ENCODE data around the gene ABCC2. TPM values are rescaled to one million over a fixed set of nuclear protein-coding genes. Genes with fewer than 3 reads are reported as not detected.
A peak's percentile ranks its signal among the peaks of the same experiment; 100 is the strongest.

The ABCC2 gene
- total RNA-seq, 1 experiment from 2014 or later, result 6.5 TPM

DNA sequence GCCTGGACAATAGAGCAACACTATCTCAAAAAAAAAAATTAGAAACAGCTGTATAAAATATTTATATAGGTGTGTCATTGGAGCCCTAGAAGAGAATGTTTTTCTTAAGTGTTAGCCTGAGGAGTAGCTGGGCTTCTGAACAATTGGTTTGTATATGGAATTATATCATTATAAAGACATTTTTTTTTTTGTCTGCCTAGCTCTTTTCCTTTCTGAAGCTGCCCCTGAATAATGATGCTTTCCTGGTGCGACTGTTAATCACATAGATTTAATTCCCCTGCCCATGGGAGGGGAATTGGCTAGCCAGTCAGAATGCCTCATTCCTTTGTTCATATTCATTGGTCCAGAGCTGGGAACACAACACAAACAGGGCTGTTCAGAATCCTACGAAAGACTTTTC lies 13.9 kb upstream of the ABCC2 start:
- Histone ChIP-seq H3K27ac (ENCODE audit: low read length) (peak overlapping the region; percentile 13; the same call in 1 of the 2 replicates), H3K4me1 (ENCODE audit: control insufficient read depth, insufficient read depth, low read length) (no peaks in the 10 kb centered on the region; the same call in 1 of the 2 replicates), H3K36me3 (ENCODE audit: control insufficient read depth, insufficient read depth, low read length) (no peaks in the 10 kb centered on the region), H3K9me3 (ENCODE audit: control insufficient read depth, insufficient read depth, low read depth, low read length) (no peaks in the 10 kb centered on the region), H3K4me3 (ENCODE audit: low read depth in 2 of 2, low read length in 2 of 2) (no peak overlapping the region), H3K27me3 (ENCODE audit: control insufficient read depth, insufficient read depth, low read length) (no peaks in the 10 kb centered on the region)
- DNase-seq (ENCODE audit: low read depth, low spot score) (no peak), ATAC-seq (no peak)
- TF ChIP-seq, protein P1, sequence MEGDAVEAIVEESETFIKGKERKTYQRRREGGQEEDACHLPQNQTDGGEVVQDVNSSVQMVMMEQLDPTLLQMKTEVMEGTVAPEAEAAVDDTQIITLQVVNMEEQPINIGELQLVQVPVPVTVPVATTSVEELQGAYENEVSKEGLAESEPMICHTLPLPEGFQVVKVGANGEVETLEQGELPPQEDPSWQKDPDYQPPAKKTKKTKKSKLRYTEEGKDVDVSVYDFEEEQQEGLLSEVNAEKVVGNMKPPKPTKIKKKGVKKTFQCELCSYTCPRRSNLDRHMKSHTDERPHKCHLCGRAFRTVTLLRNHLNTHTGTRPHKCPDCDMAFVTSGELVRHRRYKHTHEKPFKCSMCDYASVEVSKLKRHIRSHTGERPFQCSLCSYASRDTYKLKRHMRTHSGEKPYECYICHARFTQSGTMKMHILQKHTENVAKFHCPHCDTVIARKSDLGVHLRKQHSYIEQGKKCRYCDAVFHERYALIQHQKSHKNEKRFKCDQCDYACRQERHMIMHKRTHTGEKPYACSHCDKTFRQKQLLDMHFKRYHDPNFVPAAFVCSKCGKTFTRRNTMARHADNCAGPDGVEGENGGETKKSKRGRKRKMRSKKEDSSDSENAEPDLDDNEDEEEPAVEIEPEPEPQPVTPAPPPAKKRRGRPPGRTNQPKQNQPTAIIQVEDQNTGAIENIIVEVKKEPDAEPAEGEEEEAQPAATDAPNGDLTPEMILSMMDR (IDR thresholded peaks at IDR 0.05), result no peak
- TF ChIP-seq, protein P2, sequence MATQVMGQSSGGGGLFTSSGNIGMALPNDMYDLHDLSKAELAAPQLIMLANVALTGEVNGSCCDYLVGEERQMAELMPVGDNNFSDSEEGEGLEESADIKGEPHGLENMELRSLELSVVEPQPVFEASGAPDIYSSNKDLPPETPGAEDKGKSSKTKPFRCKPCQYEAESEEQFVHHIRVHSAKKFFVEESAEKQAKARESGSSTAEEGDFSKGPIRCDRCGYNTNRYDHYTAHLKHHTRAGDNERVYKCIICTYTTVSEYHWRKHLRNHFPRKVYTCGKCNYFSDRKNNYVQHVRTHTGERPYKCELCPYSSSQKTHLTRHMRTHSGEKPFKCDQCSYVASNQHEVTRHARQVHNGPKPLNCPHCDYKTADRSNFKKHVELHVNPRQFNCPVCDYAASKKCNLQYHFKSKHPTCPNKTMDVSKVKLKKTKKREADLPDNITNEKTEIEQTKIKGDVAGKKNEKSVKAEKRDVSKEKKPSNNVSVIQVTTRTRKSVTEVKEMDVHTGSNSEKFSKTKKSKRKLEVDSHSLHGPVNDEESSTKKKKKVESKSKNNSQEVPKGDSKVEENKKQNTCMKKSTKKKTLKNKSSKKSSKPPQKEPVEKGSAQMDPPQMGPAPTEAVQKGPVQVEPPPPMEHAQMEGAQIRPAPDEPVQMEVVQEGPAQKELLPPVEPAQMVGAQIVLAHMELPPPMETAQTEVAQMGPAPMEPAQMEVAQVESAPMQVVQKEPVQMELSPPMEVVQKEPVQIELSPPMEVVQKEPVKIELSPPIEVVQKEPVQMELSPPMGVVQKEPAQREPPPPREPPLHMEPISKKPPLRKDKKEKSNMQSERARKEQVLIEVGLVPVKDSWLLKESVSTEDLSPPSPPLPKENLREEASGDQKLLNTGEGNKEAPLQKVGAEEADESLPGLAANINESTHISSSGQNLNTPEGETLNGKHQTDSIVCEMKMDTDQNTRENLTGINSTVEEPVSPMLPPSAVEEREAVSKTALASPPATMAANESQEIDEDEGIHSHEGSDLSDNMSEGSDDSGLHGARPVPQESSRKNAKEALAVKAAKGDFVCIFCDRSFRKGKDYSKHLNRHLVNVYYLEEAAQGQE (IDR thresholded peaks at IDR 0.05; ENCODE audit: insufficient read depth in 1 of 2, low read depth in 2 of 2, low read length in 1 of 2), result no peak
- TF ChIP-seq TCF7L2 (IDR thresholded peaks at IDR 0.05; ENCODE audit: low read depth, low read length) (no peak), POLR2AphosphoS5 (IDR thresholded peaks at IDR 0.05; ENCODE audit: low read depth, low read length) (no peak), SIN3A (IDR thresholded peaks at IDR 0.05; ENCODE audit: borderline replicate concordance, insufficient read depth, low read depth, low read length) (no peak)
- in situ Hi-C loops (cut with HindIII; ENCODE audit: low pct_unique_long_range_greater_than_20kb, low sequenced_read_pairs), result no loop called here
- ChIA-PET POLR2A (interaction anchor here (0.7 kb wide), 1 partner anchor 59 kb away, joined by 6 read pairs; no protein-coding TSS in a partner anchor), CTCF (no interaction called here)
- intact Hi-C loops (cut with micrococcal nuclease; ENCODE audit: unreplicated experiment), result no loop called here
- BruUV-seq (replicated peaks), result no TSS peak

DNA sequence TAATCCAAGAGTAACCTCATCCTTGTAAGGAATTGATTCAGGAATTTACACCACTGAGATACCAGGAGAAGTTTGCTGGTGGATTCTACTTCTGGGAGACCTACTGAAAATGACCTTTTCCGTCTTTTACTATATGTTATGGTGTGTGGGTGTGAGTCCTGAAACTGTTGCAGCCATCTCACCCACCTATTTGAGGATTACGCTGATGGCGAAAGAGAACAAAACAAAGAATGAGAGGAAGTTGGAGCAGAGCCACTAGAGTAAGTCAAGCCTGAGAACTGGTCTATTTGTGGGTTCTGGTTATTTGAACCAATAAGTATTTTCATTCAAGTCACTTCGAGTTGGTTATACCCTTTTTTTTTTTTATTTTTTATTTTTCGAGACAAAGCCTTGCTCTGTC lies 12.7 kb upstream of the ABCC2 start:
- intact Hi-C loops (cut with micrococcal nuclease; ENCODE audit: unreplicated experiment) (no loop called here), in situ Hi-C loops (cut with HindIII; ENCODE audit: low pct_unique_long_range_greater_than_20kb, low sequenced_read_pairs) (no loop called here)
- Histone ChIP-seq H3K27me3 (ENCODE audit: control insufficient read depth, insufficient read depth, low read length) (no peaks in the 10 kb centered on the region), H3K4me1 (ENCODE audit: control insufficient read depth, insufficient read depth, low read length) (no peaks in the 10 kb centered on the region; the same call in 1 of the 2 replicates), H3K27ac (ENCODE audit: low read length) (peak overlapping the region; percentile 45; the same call in 1 of the 2 replicates), H3K36me3 (ENCODE audit: control insufficient read depth, insufficient read depth, low read length) (no peaks in the 10 kb centered on the region), H3K9me3 (ENCODE audit: control insufficient read depth, insufficient read depth, low read depth, low read length) (no peaks in the 10 kb centered on the region), H3K4me3 (ENCODE audit: low read depth in 2 of 2, low read length in 2 of 2) (no peak overlapping the region)
- no TSS peak for BruUV-seq (replicated peaks)
- ATAC-seq (no peak), DNase-seq (ENCODE audit: low read depth, low spot score) (no peak)
- POLR2A ChIA-PET, result interaction anchor here (0.6 kb wide), 1 partner anchor 251 kb away, joined by 12 read pairs; no protein-coding TSS in a partner anchor
- TF ChIP-seq, protein P2 (IDR thresholded peaks at IDR 0.05; ENCODE audit: insufficient read depth in 1 of 2, low read depth in 2 of 2, low read length in 1 of 2), result no peak
- no peak for TF ChIP-seq TCF7L2 (IDR thresholded peaks at IDR 0.05; ENCODE audit: low read depth, low read length)
- TF ChIP-seq, protein P1 (IDR thresholded peaks at IDR 0.05), result no peak
- CTCF ChIA-PET, result no interaction called here
